Lower leg skin (tissue), 3 donors: ENCODE results near the gene STUB1.

Experiments used
- POLR2A ChIP-seq, 2 donors: fragments of 450-650 bp; IDR thresholded peaks; one replicate each; pipeline ENCODE4 v1.6.1; 2016 to 2017; ENCODE audit warnings: antibody characterized with exemption in 2 of 2, mild to moderate bottlenecking in 1 of 2, moderate library complexity in 1 of 2
- TF ChIP-seq, protein P1 (sequence below), 3 donors: fragments of 450-650 bp; IDR thresholded peaks; one replicate each; pipeline ENCODE4 v1.5.1; 2016; ENCODE audit warnings: antibody characterized with exemption in 3 of 3, mild to moderate bottlenecking in 3 of 3, moderate library complexity in 2 of 3

DNA sequence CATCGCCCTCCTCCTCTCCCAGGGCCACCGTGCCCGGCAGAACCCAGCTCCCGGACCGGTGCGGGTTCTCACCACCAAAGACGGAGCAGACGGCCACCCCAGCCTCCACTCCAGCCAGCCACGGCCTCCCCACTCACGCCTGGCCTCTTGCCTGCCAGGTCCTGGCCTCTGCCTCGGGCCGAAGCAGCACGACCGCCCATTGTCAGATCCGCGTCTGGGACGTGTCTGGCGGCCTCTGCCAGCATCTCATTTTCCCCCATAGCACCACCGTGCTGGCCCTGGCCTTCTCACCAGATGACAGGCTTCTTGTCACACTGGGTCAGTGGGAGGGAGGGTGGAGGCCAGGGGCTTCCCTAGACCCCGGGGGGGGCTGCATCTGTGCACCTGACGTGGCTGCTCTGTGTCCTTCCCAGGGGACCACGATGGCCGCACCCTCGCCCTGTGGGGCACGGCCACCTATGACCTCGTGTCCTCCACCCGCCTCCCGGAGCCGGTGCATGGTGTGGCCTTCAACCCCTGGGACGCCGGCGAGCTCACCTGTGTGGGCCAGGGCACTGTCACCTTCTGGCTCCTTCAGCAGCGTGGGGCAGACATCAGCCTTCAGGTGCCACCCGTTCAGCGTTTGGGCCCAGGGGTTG, 18.9 kb upstream of the STUB1 start:
- TF ChIP-seq, protein P1, sequence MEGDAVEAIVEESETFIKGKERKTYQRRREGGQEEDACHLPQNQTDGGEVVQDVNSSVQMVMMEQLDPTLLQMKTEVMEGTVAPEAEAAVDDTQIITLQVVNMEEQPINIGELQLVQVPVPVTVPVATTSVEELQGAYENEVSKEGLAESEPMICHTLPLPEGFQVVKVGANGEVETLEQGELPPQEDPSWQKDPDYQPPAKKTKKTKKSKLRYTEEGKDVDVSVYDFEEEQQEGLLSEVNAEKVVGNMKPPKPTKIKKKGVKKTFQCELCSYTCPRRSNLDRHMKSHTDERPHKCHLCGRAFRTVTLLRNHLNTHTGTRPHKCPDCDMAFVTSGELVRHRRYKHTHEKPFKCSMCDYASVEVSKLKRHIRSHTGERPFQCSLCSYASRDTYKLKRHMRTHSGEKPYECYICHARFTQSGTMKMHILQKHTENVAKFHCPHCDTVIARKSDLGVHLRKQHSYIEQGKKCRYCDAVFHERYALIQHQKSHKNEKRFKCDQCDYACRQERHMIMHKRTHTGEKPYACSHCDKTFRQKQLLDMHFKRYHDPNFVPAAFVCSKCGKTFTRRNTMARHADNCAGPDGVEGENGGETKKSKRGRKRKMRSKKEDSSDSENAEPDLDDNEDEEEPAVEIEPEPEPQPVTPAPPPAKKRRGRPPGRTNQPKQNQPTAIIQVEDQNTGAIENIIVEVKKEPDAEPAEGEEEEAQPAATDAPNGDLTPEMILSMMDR (IDR thresholded peaks at IDR 0.05): no peak
- TF ChIP-seq POLR2A (IDR thresholded peaks at IDR 0.05): no peak
